PFSK-1 (cell line): ENCODE data around the gene DSN1.

Source experiments
- FOXP2 ChIP-seq: optimal IDR thresholded peaks from 2 replicates; pipeline ENCODE3; 2011; ENCODE audit warnings: borderline replicate concordance, control low read depth, inconsistent platforms; ENCODE audit not compliant: insufficient read depth; ENCODE audit errors: extremely low read length, extremely low read depth
- POLR2AphosphoS5 ChIP-seq: IDR thresholded peaks from 2 replicates; pipeline ENCODE4 v1.6.1; 2012; ENCODE audit warnings: low read depth, mild to moderate bottlenecking, control low read depth, low read length, moderate library complexity
- REST ChIP-seq, 2 experiments: IDR thresholded peaks; 2 replicates each; pipeline versions ENCODE4 v1.6.1 to v1.8.0; 2011 to 2012; ENCODE audit warnings: low read depth in 2 of 2, low read length in 2 of 2, control low read depth in 1 of 2, inconsistent platforms in 1 of 2, mild to moderate bottlenecking in 1 of 2, moderate library complexity in 1 of 2; ENCODE audit not compliant: insufficient read depth in 1 of 2
- SIN3A ChIP-seq: IDR thresholded peaks from 2 replicates; pipeline ENCODE4 v1.6.1; 2012; ENCODE audit warnings: mild to moderate bottlenecking, low read length, moderate library complexity, borderline replicate concordance; ENCODE audit not compliant: insufficient read depth
- TAF1 ChIP-seq: IDR thresholded peaks from 2 replicates; pipeline ENCODE4 v1.6.1; 2012; ENCODE audit warnings: low read length, control low read depth, borderline replicate concordance; ENCODE audit not compliant: insufficient read depth

DSN1 gene

GRCh38 chr20:36804425-36804824 is 30.9 kb upstream of the DSN1 start:
- TF ChIP-seq POLR2AphosphoS5 (no peak), SIN3A (no peak), FOXP2 (no peak), TAF1 (no peak), REST (IDR thresholded peaks at IDR 0.05; ENCODE audit: insufficient read depth in 1 of 2, low read depth in 2 of 2, low read length in 2 of 2) (no peak)

GRCh38 chr20:36802326-36803222 is 29.0 kb upstream of the DSN1 start:
- TF ChIP-seq POLR2AphosphoS5 (no peak), REST (IDR thresholded peaks at IDR 0.05; ENCODE audit: insufficient read depth in 1 of 2, low read depth in 2 of 2, low read length in 2 of 2) (no peak), TAF1 (no peak), FOXP2 (no peak), SIN3A (no peak)

GRCh38 chr20:36800410-36800809 is 26.8 kb upstream of the DSN1 start:
- no peak for TF ChIP-seq SIN3A
- no peak for TF ChIP-seq POLR2AphosphoS5
- no peak for TF ChIP-seq TAF1

GRCh38 chr20:36796875-36797274 is 23.3 kb upstream of the DSN1 start:
- no peak for TF ChIP-seq TAF1
- TF ChIP-seq POLR2AphosphoS5 = no peak
- no peak for TF ChIP-seq SIN3A
- TF ChIP-seq FOXP2 = no peak
- TF ChIP-seq REST (IDR thresholded peaks at IDR 0.05; ENCODE audit: insufficient read depth in 1 of 2, low read depth in 2 of 2, low read length in 2 of 2) = no peak

GRCh38 chr20:36796117-36796516 is 22.6 kb upstream of the DSN1 start:
- no peak for TF ChIP-seq TAF1
- TF ChIP-seq FOXP2 = no peak
- no peak for TF ChIP-seq POLR2AphosphoS5
- no peak for TF ChIP-seq SIN3A
- no peak for TF ChIP-seq REST (IDR thresholded peaks at IDR 0.05; ENCODE audit: insufficient read depth in 1 of 2, low read depth in 2 of 2, low read length in 2 of 2)
